NCI-H524 (cell line): ENCODE data around the gene DAB2IP.
A peak's percentile ranks its signal among the peaks of the same experiment; 100 is the strongest.

ENCODE experiments used
- DNase-seq, 2 experiments: peaks; one replicate each; lab custom pipeline; 2025; lab: John Stamatoyannopoulos, UW

The DAB2IP gene

GRCh38 chr9:121685146-121685794 lies 33.8 kb downstream of the DAB2IP start:
- no peak for DNase-seq

GRCh38 chr9:121685795-121686377 lies 34.5 kb downstream of the DAB2IP start:
- no peak for DNase-seq

GRCh38 chr9:121686930-121687541 lies 35.6 kb downstream of the DAB2IP start:
- DNase-seq = peak; percentile 31 to 73

GRCh38 chr9:121688146-121688680 lies 36.8 kb downstream of the DAB2IP start:
- DNase-seq = peak in 1 of 2 experiments; percentile 35

- no peak for DNase-seq
These were observed 37.2 kb downstream of the DAB2IP start for GRCh38 chr9:121688681-121689080.

- no peak for DNase-seq
These were observed 38.2 kb downstream of the DAB2IP start for GRCh38 chr9:121689461-121690157.

GRCh38 chr9:121690316-121690715 lies 38.9 kb downstream of the DAB2IP start:
- no peak for DNase-seq

- no peak for DNase-seq
These were observed 39.3 kb downstream of the DAB2IP start for GRCh38 chr9:121690766-121691165.

GRCh38 chr9:121691890-121692289 lies 40.5 kb downstream of the DAB2IP start:
- no peak for DNase-seq

GRCh38 chr9:121692606-121693387 lies 41.4 kb downstream of the DAB2IP start:
- no peak for DNase-seq

GRCh38 chr9:121693388-121693670 lies 41.9 kb downstream of the DAB2IP start:
- DNase-seq = no peak

GRCh38 chr9:121694001-121694400 lies 42.6 kb downstream of the DAB2IP start:
- no peak for DNase-seq

- DNase-seq = peak in 1 of 2 experiments; percentile 32
These were observed 43.2 kb downstream of the DAB2IP start for GRCh38 chr9:121694600-121694999.

- DNase-seq = no peak
These were observed 45.5 kb downstream of the DAB2IP start for GRCh38 chr9:121696930-121697329.

GRCh38 chr9:121698627-121699570 lies 47.5 kb downstream of the DAB2IP start:
- DNase-seq = peak; percentile 30 to 60

GRCh38 chr9:121699571-121700164 lies 48.2 kb downstream of the DAB2IP start:
- DNase-seq = peak in 1 of 2 experiments; percentile 77

GRCh38 chr9:121700165-121700831 lies 48.9 kb downstream of the DAB2IP start:
- DNase-seq = peak in 1 of 2 experiments; percentile 74

- DNase-seq = no peak
These were observed 49.5 kb downstream of the DAB2IP start for GRCh38 chr9:121700832-121701419.

- no peak for DNase-seq
These were observed 50.4 kb downstream of the DAB2IP start for GRCh38 chr9:121701736-121702261.
